ENCODE data around the gene C10orf71.

The C10orf71 gene

GRCh38 chr10:49330127-49330665, 31.2 kb downstream of the C10orf71 start:
- no peak for DNase-seq (ENCODE audit: low spot score)
- H3K9me3 ChIP-seq (ENCODE audit: severe bottlenecking): no peaks in the 10 kb centered on the region
- H3K27me3 ChIP-seq (ENCODE audit: insufficient read depth, poor library complexity, severe bottlenecking): no peaks in the 10 kb centered on the region
- TF ChIP-seq CTCF (IDR thresholded peaks at IDR 0.05; ENCODE audit: poor library complexity, severe bottlenecking): no peak
- no peak for ATAC-seq (ENCODE audit: low read depth)
- H3K4me1 ChIP-seq (ENCODE audit: insufficient read depth, poor library complexity, severe bottlenecking): no peaks in the 10 kb centered on the region
- no peak overlapping the region for H3K27ac ChIP-seq (ENCODE audit: poor library complexity, severe bottlenecking)
- H3K36me3 ChIP-seq (ENCODE audit: low read depth): no peaks in the 10 kb centered on the region
- no peak overlapping the region for H3K4me3 ChIP-seq (ENCODE audit: severe bottlenecking)

- no peak for TF ChIP-seq CTCF (IDR thresholded peaks at IDR 0.05; ENCODE audit: poor library complexity, severe bottlenecking)
- ATAC-seq (ENCODE audit: low read depth): no peak
- H3K36me3 ChIP-seq (ENCODE audit: low read depth): no peaks in the 10 kb centered on the region
Observed at GRCh38 chr10:49331431-49331830, 32.5 kb downstream of the C10orf71 start.

GRCh38 chr10:49332333-49332732, 33.4 kb downstream of the C10orf71 start:
- DNase-seq (ENCODE audit: low spot score) (no peak), ATAC-seq (ENCODE audit: low read depth) (no peak)
- no peak overlapping the region for H3K27ac ChIP-seq (ENCODE audit: poor library complexity, severe bottlenecking)
- no peak overlapping the region for H3K4me3 ChIP-seq (ENCODE audit: severe bottlenecking)
- TF ChIP-seq CTCF (IDR thresholded peaks at IDR 0.05; ENCODE audit: poor library complexity, severe bottlenecking): no peak
- H3K36me3 ChIP-seq (ENCODE audit: low read depth): no peaks in the 10 kb centered on the region
- H3K9me3 ChIP-seq (ENCODE audit: severe bottlenecking): no peaks in the 10 kb centered on the region
- H3K27me3 ChIP-seq (ENCODE audit: insufficient read depth, poor library complexity, severe bottlenecking): no peaks in the 10 kb centered on the region
- H3K4me1 ChIP-seq (ENCODE audit: insufficient read depth, poor library complexity, severe bottlenecking): no peaks in the 10 kb centered on the region

More at GRCh38 chr10:49331431-49331830, 32.5 kb downstream of the C10orf71 start:
- Histone ChIP-seq H3K27ac (ENCODE audit: poor library complexity, severe bottlenecking) (no peak overlapping the region), H3K27me3 (ENCODE audit: insufficient read depth, poor library complexity, severe bottlenecking) (no peaks in the 10 kb centered on the region), H3K9me3 (ENCODE audit: severe bottlenecking) (no peaks in the 10 kb centered on the region), H3K4me3 (ENCODE audit: severe bottlenecking) (no peak overlapping the region), H3K4me1 (ENCODE audit: insufficient read depth, poor library complexity, severe bottlenecking) (no peaks in the 10 kb centered on the region)
- DNase-seq (ENCODE audit: low spot score): no peak

- no peak for TF ChIP-seq CTCF (IDR thresholded peaks at IDR 0.05; ENCODE audit: poor library complexity, severe bottlenecking)
- H3K4me3 ChIP-seq (ENCODE audit: severe bottlenecking): no peak overlapping the region
- no peak for ATAC-seq (ENCODE audit: low read depth)
- no peaks in the 10 kb centered on the region for H3K4me1 ChIP-seq (ENCODE audit: insufficient read depth, poor library complexity, severe bottlenecking)
- no peaks in the 10 kb centered on the region for H3K36me3 ChIP-seq (ENCODE audit: low read depth)
- no peaks in the 10 kb centered on the region for H3K27me3 ChIP-seq (ENCODE audit: insufficient read depth, poor library complexity, severe bottlenecking)
- no peak overlapping the region for H3K27ac ChIP-seq (ENCODE audit: poor library complexity, severe bottlenecking)
- H3K9me3 ChIP-seq (ENCODE audit: severe bottlenecking): no peaks in the 10 kb centered on the region
- no peak for DNase-seq (ENCODE audit: low spot score)
Observed at GRCh38 chr10:49332768-49333167, 33.8 kb downstream of the C10orf71 start.

GRCh38 chr10:49333192-49333591, 34.2 kb downstream of the C10orf71 start:
- Histone ChIP-seq H3K4me3 (ENCODE audit: severe bottlenecking) (no peak overlapping the region), H3K27me3 (ENCODE audit: insufficient read depth, poor library complexity, severe bottlenecking) (no peaks in the 10 kb centered on the region), H3K36me3 (ENCODE audit: low read depth) (no peaks in the 10 kb centered on the region), H3K9me3 (ENCODE audit: severe bottlenecking) (no peaks in the 10 kb centered on the region), H3K4me1 (ENCODE audit: insufficient read depth, poor library complexity, severe bottlenecking) (no peaks in the 10 kb centered on the region), H3K27ac (ENCODE audit: poor library complexity, severe bottlenecking) (no peak overlapping the region)
- ATAC-seq (ENCODE audit: low read depth): no peak
- no peak for DNase-seq (ENCODE audit: low spot score)
- no peak for TF ChIP-seq CTCF (IDR thresholded peaks at IDR 0.05; ENCODE audit: poor library complexity, severe bottlenecking)
